Spleen (tissue), 7 donors: Measurements from ENCODE around the gene PRUNE2.

ENCODE experiments used
- POLR2AphosphoS5 ChIP-seq, 3 donors: sonication (generic); formaldehyde crosslinking; IDR thresholded peaks; one replicate each; pipeline ENCODE4 v1.5.1; 2017; ENCODE audit warnings: antibody characterized with exemption in 3 of 3
- TF ChIP-seq, protein P1 (sequence below), 11 experiments: fragments of 200-600 bp in 7 of 11; fragments of 450-650 bp in 4 of 11; sonication (generic) in 4 of 11; IDR thresholded peaks in 8 of 11; conservative IDR thresholded peaks in 3 of 11; 1 replicate in 7 of 11; 2 replicates in 4 of 11; pipeline versions ENCODE4 v1.4.0 to v1.8.0; 2016 to 2021; ENCODE audit warnings: antibody characterized with exemption in 11 of 11, inconsistent platforms in 4 of 11, mild to moderate bottlenecking in 1 of 11
- donor health status: DM: no; HTN: no; CAD: no; lungs with moderate emphysema.
- donor health status: DM: no; HTN: no; CAD: no.
- donor health status: DM: no; HTN: no; CAD: no.

DNA sequence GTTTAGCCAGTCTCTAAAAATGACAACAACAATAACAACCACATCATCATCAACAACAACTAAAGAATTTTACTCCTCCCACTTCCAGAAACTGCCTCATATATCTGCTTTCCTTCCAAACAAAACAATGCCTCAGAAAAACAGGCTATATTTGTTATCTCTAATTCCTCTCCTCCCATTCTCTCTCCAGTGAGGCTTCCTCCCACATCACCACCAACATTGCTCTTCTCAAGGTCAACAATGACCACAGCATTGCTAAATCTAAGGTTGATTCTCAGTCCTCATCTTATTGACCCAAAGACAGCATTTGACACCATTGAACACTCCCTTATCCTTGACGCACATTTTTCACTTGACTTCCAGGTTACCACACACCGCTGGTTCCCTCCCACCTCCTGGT, 38.1 kb upstream of the PRUNE2 start:
- TF ChIP-seq, protein P1, sequence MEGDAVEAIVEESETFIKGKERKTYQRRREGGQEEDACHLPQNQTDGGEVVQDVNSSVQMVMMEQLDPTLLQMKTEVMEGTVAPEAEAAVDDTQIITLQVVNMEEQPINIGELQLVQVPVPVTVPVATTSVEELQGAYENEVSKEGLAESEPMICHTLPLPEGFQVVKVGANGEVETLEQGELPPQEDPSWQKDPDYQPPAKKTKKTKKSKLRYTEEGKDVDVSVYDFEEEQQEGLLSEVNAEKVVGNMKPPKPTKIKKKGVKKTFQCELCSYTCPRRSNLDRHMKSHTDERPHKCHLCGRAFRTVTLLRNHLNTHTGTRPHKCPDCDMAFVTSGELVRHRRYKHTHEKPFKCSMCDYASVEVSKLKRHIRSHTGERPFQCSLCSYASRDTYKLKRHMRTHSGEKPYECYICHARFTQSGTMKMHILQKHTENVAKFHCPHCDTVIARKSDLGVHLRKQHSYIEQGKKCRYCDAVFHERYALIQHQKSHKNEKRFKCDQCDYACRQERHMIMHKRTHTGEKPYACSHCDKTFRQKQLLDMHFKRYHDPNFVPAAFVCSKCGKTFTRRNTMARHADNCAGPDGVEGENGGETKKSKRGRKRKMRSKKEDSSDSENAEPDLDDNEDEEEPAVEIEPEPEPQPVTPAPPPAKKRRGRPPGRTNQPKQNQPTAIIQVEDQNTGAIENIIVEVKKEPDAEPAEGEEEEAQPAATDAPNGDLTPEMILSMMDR (IDR thresholded peaks at IDR 0.05 in 8 of 11, conservative IDR thresholded peaks at IDR 0.05 in 3 of 11) = no peak
- TF ChIP-seq POLR2AphosphoS5 (IDR thresholded peaks at IDR 0.05) = no peak
